Uterus (tissue), 2 donors: ENCODE measurements around the gene AKAP8.
"Not testable (repeated sequence)": the region's sequence is repeated elsewhere in the genome, so short reads cannot be mapped to it uniquely, and the experiment has no call there.

Source experiments
- CTCF ChIP-seq, 4 experiments: fragments of 200-600 bp in 2 of 4; fragments of 450-650 bp in 2 of 4; sonication (generic) in 2 of 4; IDR thresholded peaks; one replicate each; pipeline ENCODE4 v1.5.1; 2016 to 2019; ENCODE audit warnings: antibody characterized with exemption in 4 of 4, mild to moderate bottlenecking in 2 of 4, moderate library complexity in 1 of 4
- POLR2A ChIP-seq, 2 donors: fragments of 450-650 bp; IDR thresholded peaks; one replicate each; pipeline ENCODE4 v1.6.1; 2016; ENCODE audit warnings: antibody characterized with exemption in 2 of 2, mild to moderate bottlenecking in 1 of 2, moderate library complexity in 1 of 2

- not testable (repeated sequence) for TF ChIP-seq CTCF, POLR2A (IDR thresholded peaks at IDR 0.05)
Observed at GRCh38 chr19:15360015-15360414, 19.6 kb downstream of the AKAP8 start.
